Naive thymus-derived CD8-positive, alpha-beta T cell (primary cell): Measurements from ENCODE around the gene HMGXB4. TPM values are rescaled to one million over a fixed set of nuclear protein-coding genes. Genes with fewer than 3 reads are reported as not detected.
A peak's percentile ranks its signal among the peaks of the same experiment; 100 is the strongest.

ENCODE experiments used
- ATAC-seq, 2 donors: fragments of 150-1000 bp; cut with Tn5 transposase in 1 of 2; sonication (Bioruptor Pico), chemical (Tn5 transposase) in 1 of 2; 1 replicate in 1 of 2; 2 replicates in 1 of 2; pipeline ENCODE4 v1.10.0; 2021; ENCODE audit warnings: mild to moderate bottlenecking in 2 of 2, moderate library complexity in 2 of 2
- POLR2A ChIA-PET: fragments of 350-600 bp; sonication (Branson Sonifier 250); formaldehyde crosslinking; loops from one replicate; lab custom pipeline; 2021; ENCODE audit warnings: antibody characterized with exemption; lab: Charles Lee
- DNase-seq, 10 donors: peaks; one replicate each; pipeline versions ENCODE4 v3.0.0 to v3.0.0-alpha.2; 2020 to 2022
- H3K27ac Mint-ChIP-seq, 10 donors: one replicate each; pipeline ENCODE4 v1.8.0; 2020 to 2022; ENCODE audit warnings: mild to moderate bottlenecking in 10 of 10, mixed read lengths in 10 of 10, moderate library complexity in 4 of 10, inconsistent platforms in 1 of 10
- H3K27me3 Mint-ChIP-seq, 5 donors: one replicate each; pipeline ENCODE4 v1.8.0; 2021 to 2022; ENCODE audit warnings: mixed read lengths in 5 of 5
- H3K36me3 Mint-ChIP-seq, 3 donors: one replicate each; pipeline ENCODE4 v1.8.0; 2020 to 2022; ENCODE audit warnings: mixed read lengths in 3 of 3, mild to moderate bottlenecking in 2 of 3, inconsistent platforms in 1 of 3
- H3K4me1 Mint-ChIP-seq, 4 donors: one replicate each; pipeline ENCODE4 v1.8.0; 2021 to 2022; ENCODE audit warnings: mixed read lengths in 4 of 4
- H3K4me3 Mint-ChIP-seq, 10 donors: one replicate each; pipeline ENCODE4 v1.8.0; 2020 to 2022; ENCODE audit warnings: mild to moderate bottlenecking in 10 of 10, mixed read lengths in 10 of 10, moderate library complexity in 6 of 10, inconsistent platforms in 1 of 10
- H3K9me3 Mint-ChIP-seq, 9 donors: one replicate each; pipeline ENCODE4 v1.8.0; 2020 to 2022; ENCODE audit warnings: mixed read lengths in 9 of 9, mild to moderate bottlenecking in 3 of 9, inconsistent platforms in 1 of 9, moderate library complexity in 1 of 9
- polyA plus RNA-seq, 3 donors: library from polyadenylated mRNA; unstranded; fragments of 300-500 nt; fragmentation: Illumina TruSeq; gene quantifications; one replicate each; pipeline ENCODE4 v1.2.3, GENCODE V29; 2021
- total RNA-seq, 8 experiments: library from RNA in 2 of 8; stranded (reverse) in 2 of 8; gene quantifications; one replicate each; pipeline ENCODE4 v1.2.3 and lab custom pipeline; 2021 to 2026

HMGXB4 gene
- total and polyA plus RNA-seq, 5 experiments from 2014 or later = 7.9 to 32.6 (median 17.8) TPM

GRCh38 chr22:35313311-35314121 lies 56.2 kb downstream of the HMGXB4 start:
- ATAC-seq (no peak), DNase-seq (no peak)
- H3K27ac Mint-ChIP-seq = peak overlapping the region in 2 of 10 donors; percentile 11 to 83
- peaks cover 0 to 27% (median 1%) of the 10 kb centered on the region in 3 donors for H3K36me3 Mint-ChIP-seq
- no peak overlapping the region for H3K4me3 Mint-ChIP-seq
- H3K27me3 Mint-ChIP-seq = no peaks in the 10 kb centered on the region
- H3K4me1 Mint-ChIP-seq = peaks cover 22 to 60% (median 56%) of the 10 kb centered on the region in 4 donors
- POLR2A ChIA-PET = interaction anchor here (0.6 kb wide), 1 partner anchor 16 kb away, joined by 3 read pairs; no protein-coding TSS in a partner anchor
- H3K9me3 Mint-ChIP-seq = no peaks in the 10 kb centered on the region

GRCh38 chr22:35314161-35314942 lies 57.1 kb downstream of the HMGXB4 start:
- ATAC-seq (no peak), DNase-seq (no peak)
- Mint-ChIP-seq H3K9me3 (no peaks in the 10 kb centered on the region), H3K27me3 (no peaks in the 10 kb centered on the region), H3K36me3 (peaks cover 0 to 34% (median 1%) of the 10 kb centered on the region in 3 donors), H3K4me3 (peak overlapping the region in 1 of 10 donors; percentile 48), H3K4me1 (peaks cover 19 to 52% (median 48%) of the 10 kb centered on the region in 4 donors), H3K27ac (peak overlapping the region in 3 of 10 donors; percentile 21 to 63 (median 40))
- POLR2A ChIA-PET = no interaction called here

- Mint-ChIP-seq H3K9me3 (no peaks in the 10 kb centered on the region), H3K27ac (no peak overlapping the region), H3K36me3 (peaks cover 0 to 35% (median 1%) of the 10 kb centered on the region in 3 donors), H3K4me1 (peaks cover 17 to 42% (median 39%) of the 10 kb centered on the region in 4 donors), H3K4me3 (no peak overlapping the region), H3K27me3 (no peaks in the 10 kb centered on the region)
- POLR2A ChIA-PET = no interaction called here
- ATAC-seq (no peak), DNase-seq (peak in 1 of 10 donors; percentile 4)
These were observed 58.0 kb downstream of the HMGXB4 start for GRCh38 chr22:35315141-35315854.

- H3K27me3 Mint-ChIP-seq = no peaks in the 10 kb centered on the region
- no peaks in the 10 kb centered on the region for H3K9me3 Mint-ChIP-seq
- no peak overlapping the region for H3K4me3 Mint-ChIP-seq
- POLR2A ChIA-PET = no interaction called here
- ATAC-seq (no peak), DNase-seq (no peak)
- H3K27ac Mint-ChIP-seq = no peak overlapping the region
- peaks cover 14 to 34% (median 31%) of the 10 kb centered on the region in 4 donors for H3K4me1 Mint-ChIP-seq
- H3K36me3 Mint-ChIP-seq = peaks cover 0 to 39% (median 4%) of the 10 kb centered on the region in 3 donors
These were observed 58.8 kb downstream of the HMGXB4 start for GRCh38 chr22:35315855-35316745.

- DNase-seq (peak in 1 of 10 donors; percentile 1), ATAC-seq (no peak)
- H3K4me1 Mint-ChIP-seq = peaks cover 14 to 30% (median 25%) of the 10 kb centered on the region in 4 donors
- no peaks in the 10 kb centered on the region for H3K27me3 Mint-ChIP-seq
- POLR2A ChIA-PET = no interaction called here
- no peaks in the 10 kb centered on the region for H3K9me3 Mint-ChIP-seq
- peaks cover 0 to 40% (median 6%) of the 10 kb centered on the region in 3 donors for H3K36me3 Mint-ChIP-seq
- H3K27ac Mint-ChIP-seq = no peak overlapping the region
- no peak overlapping the region for H3K4me3 Mint-ChIP-seq
These were observed 59.5 kb downstream of the HMGXB4 start for GRCh38 chr22:35316751-35317150.

- Mint-ChIP-seq H3K4me1 (peaks cover 12 to 20% (median 18%) of the 10 kb centered on the region in 4 donors), H3K27me3 (no peaks in the 10 kb centered on the region), H3K27ac (no peak overlapping the region), H3K36me3 (peaks cover 0 to 48% (median 6%) of the 10 kb centered on the region in 3 donors), H3K4me3 (no peak overlapping the region), H3K9me3 (no peaks in the 10 kb centered on the region)
- DNase-seq = peak in 1 of 10 donors; percentile 16
- POLR2A ChIA-PET = interaction anchor here (1.2 kb wide), 1 partner anchor 15 kb away, joined by 3 read pairs; no protein-coding TSS in a partner anchor
- no peak for ATAC-seq
These were observed 60.5 kb downstream of the HMGXB4 start for GRCh38 chr22:35317680-35318290.

GRCh38 chr22:35318346-35319215 lies 61.3 kb downstream of the HMGXB4 start:
- Mint-ChIP-seq H3K36me3 (peaks cover 0 to 55% (median 11%) of the 10 kb centered on the region in 3 donors), H3K4me3 (no peak overlapping the region), H3K9me3 (no peaks in the 10 kb centered on the region), H3K27ac (no peak overlapping the region), H3K27me3 (no peaks in the 10 kb centered on the region), H3K4me1 (peaks cover 9 to 13% (median 12%) of the 10 kb centered on the region in 4 donors)
- DNase-seq (peak in 1 of 10 donors; percentile 44), ATAC-seq (no peak)
- POLR2A ChIA-PET = interaction anchor here (1.2 kb wide), 1 partner anchor 14 kb away, joined by 3 read pairs; no protein-coding TSS in a partner anchor

GRCh38 chr22:35319244-35319985 lies 62.1 kb downstream of the HMGXB4 start:
- DNase-seq (peak in 1 of 10 donors; percentile 24), ATAC-seq (no peak)
- Mint-ChIP-seq H3K36me3 (peaks cover 0 to 64% (median 19%) of the 10 kb centered on the region in 3 donors), H3K9me3 (no peaks in the 10 kb centered on the region), H3K4me1 (peaks cover 5 to 8% (median 7%) of the 10 kb centered on the region in 4 donors), H3K27ac (peak overlapping the region in 1 of 10 donors; percentile 43), H3K4me3 (no peak overlapping the region), H3K27me3 (no peaks in the 10 kb centered on the region)
- POLR2A ChIA-PET = no interaction called here

- Mint-ChIP-seq H3K36me3 (peaks cover 0 to 82% (median 22%) of the 10 kb centered on the region in 3 donors), H3K4me3 (no peak overlapping the region), H3K4me1 (peaks cover 0 to 9% (median 6%) of the 10 kb centered on the region in 4 donors), H3K27ac (peak overlapping the region in 1 of 10 donors; percentile 61), H3K9me3 (no peaks in the 10 kb centered on the region), H3K27me3 (no peaks in the 10 kb centered on the region)
- ATAC-seq (no peak), DNase-seq (no peak)
- POLR2A ChIA-PET = no interaction called here
These were observed 64.8 kb downstream of the HMGXB4 start for GRCh38 chr22:35322126-35322525.

GRCh38 chr22:35322893-35323292 lies 65.6 kb downstream of the HMGXB4 start:
- no peak for ATAC-seq
- POLR2A ChIA-PET = no interaction called here
- peaks cover under 1 to 9% (median 6%) of the 10 kb centered on the region in 4 donors for H3K4me1 Mint-ChIP-seq

More at GRCh38 chr22:35322893-35323292, 65.6 kb downstream of the HMGXB4 start:
- Mint-ChIP-seq H3K27ac (no peak overlapping the region), H3K4me3 (no peak overlapping the region), H3K9me3 (no peaks in the 10 kb centered on the region), H3K27me3 (no peaks in the 10 kb centered on the region), H3K36me3 (peaks cover 0 to 81% (median 22%) of the 10 kb centered on the region in 3 donors)
- DNase-seq = no peak
